GM12801 (cell line): ENCODE results near the gene NOM1.

Experiments
- TF ChIP-seq, protein P1 (sequence below): IDR thresholded peaks from one replicate; pipeline ENCODE4 v1.5.1; 2011; ENCODE audit warnings: control low read depth; ENCODE audit not compliant: insufficient read length; ENCODE audit errors: extremely low read depth

The NOM1 gene

GRCh38 chr7:157013602-157014549 lies 64.4 kb downstream of the NOM1 start:
- TF ChIP-seq, protein P1, sequence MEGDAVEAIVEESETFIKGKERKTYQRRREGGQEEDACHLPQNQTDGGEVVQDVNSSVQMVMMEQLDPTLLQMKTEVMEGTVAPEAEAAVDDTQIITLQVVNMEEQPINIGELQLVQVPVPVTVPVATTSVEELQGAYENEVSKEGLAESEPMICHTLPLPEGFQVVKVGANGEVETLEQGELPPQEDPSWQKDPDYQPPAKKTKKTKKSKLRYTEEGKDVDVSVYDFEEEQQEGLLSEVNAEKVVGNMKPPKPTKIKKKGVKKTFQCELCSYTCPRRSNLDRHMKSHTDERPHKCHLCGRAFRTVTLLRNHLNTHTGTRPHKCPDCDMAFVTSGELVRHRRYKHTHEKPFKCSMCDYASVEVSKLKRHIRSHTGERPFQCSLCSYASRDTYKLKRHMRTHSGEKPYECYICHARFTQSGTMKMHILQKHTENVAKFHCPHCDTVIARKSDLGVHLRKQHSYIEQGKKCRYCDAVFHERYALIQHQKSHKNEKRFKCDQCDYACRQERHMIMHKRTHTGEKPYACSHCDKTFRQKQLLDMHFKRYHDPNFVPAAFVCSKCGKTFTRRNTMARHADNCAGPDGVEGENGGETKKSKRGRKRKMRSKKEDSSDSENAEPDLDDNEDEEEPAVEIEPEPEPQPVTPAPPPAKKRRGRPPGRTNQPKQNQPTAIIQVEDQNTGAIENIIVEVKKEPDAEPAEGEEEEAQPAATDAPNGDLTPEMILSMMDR: no peak

DNA sequence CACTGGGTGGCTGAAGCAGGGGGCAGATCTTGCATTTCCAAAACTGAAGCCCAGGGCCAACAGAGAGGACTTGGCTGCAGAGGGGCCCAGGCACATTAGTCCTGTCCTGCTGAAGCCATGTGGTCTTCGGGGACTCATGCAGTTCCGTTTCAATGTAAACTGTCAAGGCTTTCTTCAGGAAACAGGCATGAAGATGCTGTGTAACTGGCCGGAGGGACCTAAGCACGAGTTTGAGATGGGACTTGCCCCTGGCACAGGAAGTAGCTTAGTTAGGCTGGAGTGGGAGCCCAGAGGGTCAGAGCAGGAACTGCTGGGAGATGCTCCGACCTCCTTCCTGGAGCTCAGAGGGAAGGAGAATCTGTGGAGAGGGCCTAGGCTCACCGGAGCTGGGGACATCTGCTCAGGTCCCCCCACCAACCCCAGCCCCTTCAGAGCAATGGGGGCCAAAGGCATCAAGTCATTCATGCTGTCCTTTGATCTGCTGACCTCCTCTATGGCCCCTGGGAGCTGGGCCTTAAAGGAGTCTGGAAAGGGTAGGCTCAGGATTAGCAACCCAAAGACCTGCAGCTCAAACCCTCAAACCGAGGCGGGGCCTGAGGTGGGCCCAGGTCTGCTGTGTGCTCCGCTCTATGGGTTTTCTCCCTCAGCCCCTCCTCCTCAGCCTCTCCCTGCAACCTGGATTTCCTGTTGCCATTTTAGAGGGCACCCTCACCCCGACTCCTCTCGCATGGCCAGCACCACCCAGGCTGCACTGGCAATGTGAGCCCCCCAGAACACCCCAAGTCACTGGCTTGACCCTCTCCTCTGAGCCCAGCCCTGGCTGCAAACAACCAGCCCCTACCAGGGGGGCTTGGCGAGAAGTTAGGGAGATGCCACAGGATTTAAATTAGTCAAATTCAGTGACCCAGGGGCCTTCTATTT lies 65.4 kb downstream of the NOM1 start:
- TF ChIP-seq, protein P1: no peak

- TF ChIP-seq, protein P1: no peak
Measured at GRCh38 chr7:157016024-157016351, 66.5 kb downstream of the NOM1 start.

DNA sequence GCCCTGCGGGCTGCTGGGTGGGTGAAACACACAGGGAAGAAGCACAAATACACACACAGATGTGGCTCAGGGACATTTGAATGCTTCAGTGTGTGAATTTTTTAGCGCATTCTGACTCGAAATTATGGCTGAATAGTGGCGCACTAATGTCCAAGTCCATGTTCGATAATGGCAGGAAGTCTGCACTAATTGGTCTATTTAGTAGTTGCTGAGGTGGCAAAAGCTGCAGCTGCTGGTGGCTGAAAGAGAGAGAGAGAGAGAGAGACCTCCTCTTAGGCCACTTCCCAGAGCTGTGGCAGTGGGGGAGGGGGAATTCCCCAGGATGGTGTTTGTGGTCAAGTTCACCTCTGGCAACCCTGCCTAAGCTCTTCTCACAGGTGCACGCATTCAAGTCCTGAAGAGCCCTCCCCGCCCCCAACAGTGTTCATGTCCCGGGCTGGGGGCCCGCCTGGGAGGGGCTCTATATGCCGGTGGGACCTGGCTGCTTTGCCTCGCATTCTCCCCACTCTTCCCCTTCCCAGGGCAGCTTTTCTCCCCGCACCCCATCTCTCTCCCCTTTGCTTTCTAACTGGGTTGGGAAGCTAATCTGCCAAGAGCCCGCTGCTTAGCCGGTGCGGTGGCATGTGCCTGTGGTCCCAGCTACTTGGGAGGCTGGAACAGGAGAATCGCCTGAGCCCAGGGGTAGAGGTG lies 67.0 kb downstream of the NOM1 start:
- TF ChIP-seq, protein P1: no peak

GRCh38 chr7:157017149-157017548 lies 67.6 kb downstream of the NOM1 start:
- TF ChIP-seq, protein P1: no peak

DNA sequence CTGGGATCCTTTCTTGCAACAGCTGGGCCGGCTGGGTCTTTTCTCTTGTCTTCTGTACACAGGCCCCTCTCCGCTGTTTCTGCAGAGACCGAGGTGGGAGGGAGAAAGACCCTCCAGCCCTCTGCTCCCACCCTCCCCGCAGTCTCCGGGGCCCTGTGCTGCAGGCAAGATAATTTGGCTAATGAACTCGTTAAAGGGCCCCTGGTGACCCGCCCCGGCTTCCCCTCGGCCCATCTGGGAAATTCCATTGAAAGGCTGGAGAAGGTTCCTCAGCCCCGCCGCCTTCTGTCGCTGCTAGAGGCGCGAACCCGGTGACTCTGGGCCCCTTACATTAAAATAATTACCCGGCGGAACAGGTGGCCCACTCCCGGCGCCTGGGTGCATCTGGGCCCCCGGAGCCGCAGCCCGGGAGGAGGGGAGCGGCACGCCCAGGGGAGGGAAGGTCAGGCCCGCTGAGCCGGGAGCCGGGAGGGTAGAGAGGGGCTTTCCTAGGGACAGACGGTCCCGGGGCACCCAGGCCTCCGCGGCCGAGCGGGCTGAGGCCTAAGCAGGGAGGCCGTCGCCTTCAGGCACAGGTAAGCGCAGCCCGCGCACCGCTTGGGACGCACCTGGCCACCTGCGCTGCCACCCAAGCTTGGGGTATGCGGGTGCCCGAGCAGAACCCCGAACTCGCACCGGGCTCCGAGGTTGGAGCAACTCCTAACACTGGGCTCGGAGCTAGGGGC lies 68.3 kb downstream of the NOM1 start:
- TF ChIP-seq, protein P1: no peak
